GM19238 (cell line): ENCODE data around the gene FER.
"Not testable (repeated sequence)": the region's sequence is repeated elsewhere in the genome, so short reads cannot be mapped to it uniquely, and the experiment has no call there.

Experiments
- DNase-seq: peaks from one replicate; pipeline ENCODE4 v3.0.0; 2011; ENCODE audit warnings: low spot score; ENCODE audit not compliant: insufficient read length

Gene FER

DNA sequence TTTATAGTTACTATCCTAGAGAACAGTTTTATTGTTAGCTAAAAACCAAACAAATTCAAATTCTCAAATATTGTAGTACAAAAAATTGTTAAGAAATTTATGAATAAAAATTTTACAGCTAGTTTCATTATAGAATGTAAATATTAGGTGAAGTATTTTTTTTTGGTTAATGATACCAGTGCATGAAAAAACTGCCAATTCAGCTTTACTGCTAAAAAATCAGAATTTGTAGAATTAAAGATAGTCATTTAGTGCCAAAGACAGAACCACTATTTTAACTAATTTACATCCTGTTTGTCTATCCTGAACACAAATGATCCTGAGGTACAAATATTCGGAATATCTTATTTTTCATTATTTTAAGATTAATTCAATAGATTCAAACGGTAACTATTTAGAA, 202.6 kb downstream of the FER start:
- no peak for DNase-seq

DNA sequence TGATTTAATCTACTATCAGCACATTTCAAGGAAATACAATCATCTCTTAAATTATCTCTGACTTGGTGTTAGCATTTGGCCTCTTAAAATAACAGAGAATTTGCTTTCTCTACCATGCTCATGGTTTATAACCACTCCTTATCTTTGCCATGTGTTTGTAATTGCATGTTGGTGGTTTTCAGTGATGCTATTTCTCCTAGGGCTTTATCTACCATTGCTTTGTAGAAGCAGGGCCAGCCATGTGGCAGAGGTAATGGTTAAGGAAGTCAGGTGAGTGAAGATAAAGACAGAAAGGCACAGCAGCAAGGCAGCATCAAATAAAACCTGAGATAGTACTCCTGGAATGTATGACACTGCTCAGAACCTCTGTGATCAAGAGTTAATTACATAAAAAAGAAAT, 206.2 kb downstream of the FER start:
- no peak for DNase-seq

DNA sequence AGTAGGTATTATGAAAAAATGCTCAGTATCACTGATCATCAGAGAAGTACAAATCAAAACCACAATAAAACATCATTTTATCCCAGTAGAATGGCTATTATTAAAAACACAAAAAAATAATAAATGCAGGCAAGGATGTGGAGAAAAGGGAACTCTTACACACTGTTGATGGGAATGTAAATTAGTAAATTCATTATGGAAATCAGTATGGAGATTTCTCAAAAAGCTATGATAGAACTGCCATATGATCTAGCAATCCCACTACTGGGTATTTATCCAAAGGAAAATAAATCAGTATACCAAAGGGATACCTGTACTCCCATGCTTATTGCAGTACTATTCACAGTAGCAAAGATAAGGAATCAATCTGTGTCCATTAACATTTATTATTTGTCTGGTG, 209.6 kb downstream of the FER start:
- DNase-seq: no peak

DNA sequence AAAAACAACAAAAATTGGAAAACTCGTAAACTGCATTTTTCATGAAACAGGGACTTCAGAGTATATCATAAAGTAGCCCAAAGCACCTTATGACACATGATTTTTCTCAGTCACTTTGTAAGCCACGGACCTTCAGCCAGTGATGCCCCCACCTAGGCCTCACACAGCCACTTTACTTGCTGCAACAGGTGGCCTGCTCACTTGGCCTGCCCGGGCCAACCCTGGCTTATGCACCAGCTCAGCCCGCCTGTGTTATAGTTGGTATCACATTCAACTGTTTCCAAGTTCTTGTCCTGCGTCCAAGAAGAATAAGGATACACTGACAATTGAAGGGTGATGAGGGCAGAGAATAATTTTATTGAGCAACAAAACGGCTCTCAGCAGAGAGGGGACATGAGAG, 219.2 kb downstream of the FER start:
- DNase-seq: no peak

DNA sequence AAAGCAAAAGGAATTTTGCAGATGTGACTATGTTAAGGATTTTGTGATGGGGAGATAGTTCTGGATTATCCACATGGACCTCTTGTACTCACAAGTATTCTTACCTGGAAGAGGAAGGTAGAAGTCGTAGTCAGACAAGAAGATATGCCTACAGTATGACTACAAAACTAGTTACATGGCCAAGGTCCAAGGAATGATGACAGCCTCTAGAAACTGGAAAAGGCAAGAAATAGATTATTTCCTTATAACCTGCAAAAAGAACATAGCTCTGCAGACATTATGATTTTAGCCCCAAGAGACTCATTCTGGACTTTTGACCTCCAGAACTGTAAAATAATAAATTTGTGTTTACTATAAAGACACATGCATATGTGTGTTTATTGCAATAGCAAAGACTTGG, 226.9 kb downstream of the FER start:
- no peak for DNase-seq

DNA sequence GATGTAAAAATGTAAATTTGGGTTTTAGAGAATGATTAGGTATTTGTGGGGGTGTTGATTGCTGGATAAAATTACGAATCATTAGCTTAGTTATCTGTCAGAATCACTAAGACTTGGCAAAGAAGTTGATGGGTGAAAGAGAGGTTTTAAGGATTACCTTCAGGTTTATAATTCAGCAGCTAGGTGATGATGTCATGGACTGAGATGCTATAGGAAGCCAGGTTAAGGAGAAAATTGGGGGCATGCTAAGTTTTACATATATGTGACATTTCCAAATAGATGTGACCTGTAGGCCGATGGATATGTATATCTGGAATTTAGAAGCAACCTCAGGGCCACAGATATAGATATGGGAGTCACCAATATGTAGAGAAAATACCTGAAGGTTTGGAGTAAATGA, 228.0 kb downstream of the FER start:
- no peak for DNase-seq

DNA sequence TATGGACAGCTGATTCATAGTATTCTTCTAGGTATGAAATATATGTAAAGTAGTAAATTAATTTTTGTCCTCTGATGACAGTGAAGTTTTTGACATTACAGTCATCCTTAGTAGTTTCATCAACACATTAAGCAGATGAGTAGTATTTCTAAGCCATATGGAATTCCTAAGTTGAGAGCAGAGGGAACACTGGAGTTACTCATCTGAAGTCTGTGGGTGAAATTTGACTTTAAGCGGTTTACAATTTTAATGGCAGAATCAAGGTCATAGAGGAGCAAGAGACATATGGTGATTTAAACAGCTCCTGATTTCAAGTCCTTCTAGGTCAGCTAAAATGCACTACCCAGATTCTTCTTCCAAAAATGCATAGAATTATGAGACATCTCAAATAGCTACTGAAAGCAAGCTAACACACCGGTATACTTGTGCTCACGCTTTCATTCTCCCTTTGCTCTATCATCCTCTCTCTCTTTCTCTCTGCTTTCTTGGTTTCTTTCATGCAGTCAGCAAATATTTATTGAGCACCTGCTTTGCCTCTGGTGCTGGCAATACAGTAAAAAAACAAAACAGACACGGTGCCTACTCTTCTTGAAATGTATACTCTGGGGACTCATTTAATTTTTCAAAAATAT, 235.9 kb downstream of the FER start:
- DNase-seq: no peak

DNA sequence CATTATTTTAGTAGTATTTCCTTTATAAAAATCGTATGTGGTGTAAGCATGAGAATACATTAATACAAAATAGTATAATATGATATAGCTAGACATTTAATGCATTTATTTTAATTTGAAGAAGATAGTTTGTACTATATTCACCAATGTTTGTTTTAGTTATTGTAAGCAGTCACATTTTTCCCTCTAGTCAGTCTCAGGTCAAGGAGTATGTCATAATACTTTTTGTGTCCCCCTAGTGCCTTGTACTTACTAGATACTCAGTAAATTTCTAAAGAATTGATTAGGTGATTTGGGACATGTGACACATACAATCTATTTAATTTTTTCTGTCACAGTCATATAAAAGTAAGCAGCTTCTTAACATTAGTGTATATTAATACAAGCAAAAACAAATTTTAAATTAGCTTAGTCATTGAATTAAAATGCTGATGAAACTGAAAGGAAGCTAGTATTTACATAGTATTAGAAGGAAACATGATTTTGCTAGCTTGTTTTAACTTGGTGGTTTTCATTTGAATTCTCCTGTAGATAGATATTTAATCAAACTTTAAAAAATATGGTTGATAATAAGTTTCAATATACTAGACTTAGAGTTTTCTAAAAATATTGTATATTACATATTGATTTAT, 242.2 kb downstream of the FER start:
- no peak for DNase-seq

DNA sequence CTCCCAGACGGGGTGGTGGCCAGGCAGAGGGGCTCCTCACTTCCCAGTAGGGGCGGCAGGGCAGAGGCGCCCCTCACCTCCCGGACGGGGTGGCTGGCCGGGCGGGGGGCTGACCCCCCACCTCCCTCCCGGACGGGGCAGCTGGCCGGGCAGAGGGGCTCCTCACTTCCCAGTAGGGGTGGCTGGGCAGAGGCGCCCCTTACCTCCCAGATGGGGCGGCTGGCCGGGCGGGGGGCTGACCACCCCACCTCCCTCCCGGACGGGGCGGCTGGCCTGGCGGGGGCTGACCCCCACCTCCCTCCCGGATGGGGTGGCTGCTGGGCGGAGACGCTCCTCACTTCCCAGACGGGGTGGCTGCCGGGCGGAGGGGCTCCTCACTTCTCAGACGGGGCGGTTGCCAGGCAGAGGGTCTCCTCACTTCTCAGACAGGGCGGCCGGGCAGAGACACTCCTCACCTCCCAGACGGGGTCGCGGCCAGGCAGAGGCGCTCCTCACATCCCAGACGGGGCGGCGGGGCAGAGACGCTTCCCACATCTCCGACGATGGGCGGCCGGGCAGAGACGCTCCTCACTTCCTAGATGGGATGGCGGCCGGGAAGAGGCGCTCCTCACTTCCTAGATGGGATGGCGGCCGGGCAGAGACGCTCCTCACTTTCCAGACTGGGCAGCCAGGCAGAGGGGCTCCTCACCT, 244.8 kb downstream of the FER start:
- DNase-seq: not testable (repeated sequence)

DNA sequence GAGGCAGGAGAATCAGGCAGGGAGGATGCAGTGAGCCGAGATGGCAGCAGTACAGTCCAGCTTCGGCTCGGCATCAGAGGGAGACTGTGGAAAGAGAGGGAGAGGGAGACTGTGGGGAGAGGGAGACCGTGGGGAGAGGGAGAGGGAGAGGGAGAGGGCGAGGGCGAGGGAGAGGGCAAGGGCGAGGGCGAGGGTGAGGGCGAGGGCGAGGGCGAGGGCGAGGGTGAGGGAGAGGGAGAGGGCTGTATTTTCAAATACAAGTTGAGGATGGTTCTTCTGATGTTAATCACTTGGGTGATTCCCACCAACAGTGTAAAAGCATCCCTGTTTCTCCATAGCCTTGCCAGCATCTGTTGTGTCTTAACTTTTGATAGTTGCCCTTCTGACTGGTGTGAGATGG, 245.7 kb downstream of the FER start:
- not testable (repeated sequence) for DNase-seq

DNA sequence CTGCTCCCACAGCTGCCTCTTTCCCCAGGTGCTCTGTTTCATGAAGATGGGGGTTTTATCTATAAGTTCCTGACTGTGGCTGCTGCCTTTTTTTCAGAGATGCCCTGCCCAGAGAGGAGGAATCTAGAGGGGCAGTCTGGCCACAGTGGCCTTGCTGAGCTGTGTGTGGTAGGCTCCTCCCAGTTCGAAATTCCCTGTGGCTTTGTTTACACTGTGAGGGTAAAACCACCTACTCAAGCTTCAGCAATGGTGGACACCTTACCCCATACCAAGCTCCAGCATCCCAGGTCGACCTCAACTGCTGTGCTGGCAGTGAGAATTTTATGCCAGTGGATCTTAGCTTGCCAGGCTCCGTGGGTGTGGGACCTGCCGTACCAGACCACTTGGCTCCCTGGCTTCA, 250.0 kb downstream of the FER start:
- no peak for DNase-seq

DNA sequence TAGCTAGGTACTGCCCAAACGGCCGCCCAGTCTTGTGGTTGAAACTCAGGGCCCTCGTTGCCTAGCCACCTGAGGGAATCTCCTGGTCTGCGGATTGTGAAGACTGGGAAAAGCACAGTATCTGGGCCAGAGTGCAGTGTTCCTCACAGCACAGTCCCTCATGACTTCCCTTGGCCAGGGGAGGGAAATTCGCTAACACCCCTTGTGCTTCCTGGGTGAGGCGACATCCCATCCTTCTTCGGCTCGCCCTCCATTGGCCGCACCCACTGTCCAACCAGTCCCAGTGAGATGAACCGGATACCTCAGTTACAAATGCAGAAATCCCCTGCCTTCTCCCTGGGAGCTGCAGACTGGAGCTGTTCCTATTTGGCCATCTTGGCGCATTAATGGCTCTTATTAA, 250.5 kb downstream of the FER start:
- no peak for DNase-seq

DNA sequence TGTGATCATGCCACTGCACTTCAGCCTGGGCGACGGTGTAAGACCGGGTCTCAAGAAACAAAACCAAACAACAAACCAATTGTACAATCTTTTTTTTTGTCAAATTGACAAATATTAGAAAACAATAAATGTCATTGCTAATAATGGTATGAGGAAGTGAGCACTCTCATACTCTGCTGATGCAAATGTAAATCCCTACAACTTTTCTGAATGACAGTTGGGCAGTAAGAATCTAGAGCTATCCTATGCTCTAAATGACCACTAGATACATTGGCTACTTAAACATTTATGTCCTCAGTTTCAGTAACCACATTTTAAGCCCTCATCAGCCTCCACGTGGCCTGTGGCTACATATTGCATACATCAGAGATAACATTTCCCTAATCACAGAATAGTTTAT, 256.2 kb downstream of the FER start:
- DNase-seq: no peak

DNA sequence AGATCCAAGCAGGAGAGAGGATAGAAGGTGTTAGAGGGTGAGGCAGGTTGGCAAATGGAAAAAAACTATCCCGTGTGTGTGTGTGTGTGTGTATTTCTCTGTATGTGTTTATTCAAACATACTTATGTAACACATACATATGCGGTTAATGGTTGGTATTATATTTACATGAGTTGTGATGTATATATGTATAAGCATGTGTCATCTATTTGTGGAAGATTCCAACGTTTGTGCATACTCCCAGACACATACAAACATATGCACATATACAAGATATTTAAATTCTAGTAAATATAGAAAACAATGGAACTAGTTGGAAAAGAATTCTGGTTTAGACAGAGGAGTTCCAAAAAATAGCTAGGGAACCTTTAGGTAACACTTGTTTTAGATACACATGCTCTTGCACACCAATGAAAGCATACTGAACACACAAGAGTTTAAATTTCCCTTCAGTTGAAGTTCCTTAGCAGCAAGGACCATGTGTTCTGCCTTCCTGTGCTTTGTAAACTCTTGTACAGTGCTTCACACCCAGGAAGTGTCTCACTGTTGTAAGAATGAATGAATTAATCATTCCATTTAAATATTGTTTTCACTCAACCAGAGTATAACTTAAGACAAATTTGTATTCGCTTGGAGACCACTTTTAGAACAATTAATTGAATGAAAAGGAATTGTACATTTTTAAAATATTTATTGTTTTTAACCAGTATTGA, 257.8 kb downstream of the FER start:
- DNase-seq: no peak

DNA sequence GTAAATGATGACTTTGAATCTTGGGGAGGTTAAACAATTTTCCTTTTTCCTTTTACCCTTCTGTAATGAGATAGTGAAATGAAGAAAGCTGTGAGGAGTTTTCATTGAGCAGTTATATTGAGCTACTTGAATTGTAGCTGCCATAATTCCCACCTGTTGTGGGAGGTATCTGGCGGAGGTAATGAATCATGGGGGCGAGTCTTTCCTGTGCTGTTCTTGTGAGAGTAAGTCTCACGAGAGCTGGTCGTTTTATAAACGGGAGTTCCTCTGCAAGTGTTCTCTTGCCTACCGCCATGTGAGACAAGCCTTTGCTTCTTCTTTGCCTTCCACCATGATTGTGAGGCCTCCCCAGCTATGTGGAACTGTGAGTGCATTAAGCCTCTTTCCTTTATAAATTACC, 258.4 kb downstream of the FER start:
- DNase-seq: no peak

DNA sequence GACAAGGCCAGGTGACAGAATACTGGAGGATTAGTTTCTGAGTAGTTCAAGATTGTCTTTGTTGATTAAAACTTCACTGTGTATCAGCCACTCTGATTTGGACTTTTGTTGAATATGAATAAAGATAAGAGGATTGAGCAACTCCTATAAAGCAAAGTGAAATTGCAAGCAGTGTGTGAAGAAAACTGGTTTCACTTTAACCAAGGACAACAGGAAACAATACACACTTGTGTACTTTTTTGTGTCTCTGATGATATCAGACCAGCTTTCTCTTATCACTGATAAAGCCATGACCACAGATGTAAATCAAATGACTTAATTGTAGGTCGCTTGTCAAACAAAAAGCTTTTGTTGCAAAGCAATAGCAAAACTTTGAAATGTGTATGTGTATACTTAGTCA, 268.6 kb downstream of the FER start:
- no peak for DNase-seq

DNA sequence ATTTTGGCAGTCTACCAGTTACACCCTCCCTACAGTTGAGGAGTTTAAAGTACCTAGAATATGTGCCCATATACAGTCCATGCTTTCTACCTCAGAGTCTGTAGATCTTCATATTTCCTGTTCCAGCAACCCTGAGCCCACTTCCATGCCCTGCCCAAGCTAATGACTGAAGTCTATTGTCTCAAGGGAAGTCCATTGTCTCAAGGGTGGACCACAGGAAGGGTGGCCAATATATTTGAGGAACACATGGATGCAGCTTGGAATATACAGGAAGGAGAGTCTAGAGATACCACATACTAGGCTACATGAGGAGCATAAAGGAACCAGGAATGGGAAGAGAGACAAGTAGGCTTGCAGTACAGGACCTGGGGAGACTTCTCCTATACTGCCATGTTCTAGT, 274.4 kb downstream of the FER start:
- no peak for DNase-seq

DNA sequence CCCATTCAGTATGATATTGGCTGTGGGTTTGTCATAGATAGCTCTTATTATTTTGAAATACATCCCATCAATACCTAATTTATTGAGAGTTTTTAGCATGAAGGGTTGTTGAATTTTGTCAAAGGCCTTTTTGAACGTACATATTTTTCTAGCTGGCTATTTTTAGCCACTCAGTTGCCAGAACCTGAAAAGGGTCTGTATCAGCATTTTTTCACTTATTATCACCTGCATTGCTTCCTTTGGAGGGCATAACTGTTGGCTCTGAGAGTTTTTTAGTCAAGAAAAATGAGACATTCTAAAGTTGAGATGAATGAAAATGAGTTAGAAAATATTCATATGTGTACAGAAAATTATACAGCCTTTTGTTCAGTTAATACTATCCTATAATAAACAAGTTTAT, 278.0 kb downstream of the FER start:
- DNase-seq: not testable (repeated sequence)

DNA sequence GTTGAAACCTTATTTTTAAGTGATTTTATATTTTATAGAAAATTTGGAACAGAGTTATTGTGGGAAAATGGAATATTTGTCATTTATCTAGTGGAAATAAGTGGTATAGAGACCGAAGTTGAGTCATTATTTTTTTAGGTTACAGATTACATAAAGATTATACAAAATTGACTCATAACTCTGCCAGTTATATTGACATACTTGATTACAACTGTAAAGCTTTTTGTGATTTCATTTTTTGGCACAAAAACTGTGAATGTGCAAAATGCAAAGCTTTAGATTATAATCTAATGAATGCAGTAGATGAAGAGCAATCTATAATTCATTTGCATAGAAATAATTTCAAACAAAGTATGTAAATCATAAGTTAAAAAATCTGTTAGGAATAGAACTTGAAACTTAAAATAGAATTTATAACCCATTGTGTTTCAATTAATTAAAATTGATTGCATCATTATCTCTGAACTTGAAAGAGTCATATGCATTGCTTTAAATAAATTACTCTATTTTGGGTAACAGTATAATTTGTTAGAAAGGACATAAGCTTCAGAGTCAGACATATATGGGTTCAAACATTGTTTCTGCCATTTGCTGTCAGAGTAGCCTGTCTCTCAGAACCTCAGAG, 280.4 kb downstream of the FER start:
- no peak for DNase-seq

DNA sequence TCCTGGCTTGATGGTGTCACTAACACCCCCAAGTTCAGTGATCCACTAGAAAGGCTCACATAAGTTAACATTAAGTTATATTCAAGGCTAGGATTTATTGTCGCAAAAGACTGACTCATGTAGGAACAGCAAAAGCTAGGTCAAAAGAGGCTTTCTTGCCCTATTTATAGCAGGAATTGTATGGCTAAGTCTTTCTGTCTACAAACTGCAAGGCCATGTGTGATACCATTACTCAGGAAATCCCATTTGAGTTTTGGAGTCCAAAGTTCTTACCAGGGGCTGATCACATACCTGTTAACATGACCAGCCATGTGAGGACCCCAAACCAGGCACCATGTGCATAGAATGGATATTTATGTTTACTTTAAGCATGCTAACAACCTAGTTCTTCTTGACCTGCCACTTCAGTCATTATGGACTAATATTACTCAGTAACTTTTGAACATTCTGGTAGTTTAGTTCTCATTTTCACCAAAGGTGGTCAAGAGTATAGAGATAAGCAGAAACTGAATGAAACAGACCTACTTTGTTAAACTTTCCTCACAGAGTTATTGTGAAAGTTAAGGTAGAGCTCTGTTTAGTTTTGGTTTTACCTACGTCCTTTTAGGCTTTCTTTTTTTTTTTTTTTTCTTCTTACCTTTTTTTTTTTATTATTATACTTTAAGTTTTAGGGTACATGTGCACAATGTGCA, 281.1 kb downstream of the FER start:
- DNase-seq: no peak

DNA sequence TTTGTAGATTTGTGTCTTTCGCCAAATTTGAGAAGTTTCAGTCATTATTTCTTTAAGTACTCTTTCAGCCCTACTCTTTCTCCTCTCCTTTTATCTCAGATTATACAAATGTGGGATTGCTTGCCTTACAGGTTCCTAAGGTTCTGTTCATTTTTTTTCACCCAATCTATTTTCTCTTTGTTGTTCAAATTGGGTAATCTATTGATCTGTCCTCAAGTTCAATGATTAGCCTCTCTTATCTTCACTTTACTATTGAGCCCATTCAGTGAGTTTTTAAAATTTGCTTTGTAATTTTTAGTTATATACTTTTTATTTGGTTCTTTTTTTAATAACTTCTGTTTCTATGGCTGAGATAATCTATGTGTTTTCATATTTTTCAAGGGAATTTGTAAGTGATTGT, 282.1 kb downstream of the FER start:
- DNase-seq: no peak
